Heart left ventricle (tissue), 16 donors: ENCODE measurements around the gene ZDHHC5. TPM values are rescaled to one million over a fixed set of nuclear protein-coding genes. Genes with fewer than 3 reads are reported as not detected.
A peak's percentile ranks its signal among the peaks of the same experiment; 100 is the strongest.

Source experiments
- ATAC-seq, 4 donors: fragments of 200-7000 bp; cut with Tn5 transposase; one replicate each; pipeline ENCODE4 v1.9.1; 2020 to 2022; ENCODE audit warnings: moderate library complexity in 4 of 4, mild to moderate bottlenecking in 3 of 4, moderate number of reproducible peaks in 1 of 4
- DNase-seq, 5 donors: peaks; one replicate each; pipeline ENCODE4 v3.0.0-alpha.2; 2020
- H3K27ac ChIP-seq, 12 donors: fragments of 200-600 bp; sonication (generic) in 4 of 12; one replicate each; pipeline versions ENCODE4 v1.5.0 to v1.8.0; 2016 to 2022; ENCODE audit warnings: mild to moderate bottlenecking in 2 of 12
- H3K27me3 ChIP-seq, 9 donors: fragments of 200-600 bp; sonication (generic) in 2 of 9; one replicate each; pipeline versions ENCODE4 v1.5.1 to v1.8.0; 2016 to 2022; ENCODE audit warnings: mild to moderate bottlenecking in 3 of 9
- H3K36me3 ChIP-seq, 9 donors: fragments of 200-600 bp; sonication (generic) in 2 of 9; one replicate each; pipeline versions ENCODE4 v1.5.0 to v1.8.0; 2018 to 2022; ENCODE audit warnings: mild to moderate bottlenecking in 2 of 9
- H3K4me1 ChIP-seq, 12 donors: fragments of 200-600 bp; sonication (generic) in 4 of 12; one replicate each; pipeline versions ENCODE4 v1.5.0 to v1.8.0; 2016 to 2022; ENCODE audit warnings: mild to moderate bottlenecking in 3 of 12
- H3K4me3 ChIP-seq, 12 donors: fragments of 200-600 bp; sonication (generic) in 4 of 12; one replicate each; pipeline versions ENCODE4 v1.5.0 to v1.8.0; 2017 to 2022; ENCODE audit warnings: mild to moderate bottlenecking in 9 of 12, moderate library complexity in 4 of 12
- H3K9me3 ChIP-seq, 12 donors: fragments of 200-600 bp; sonication (generic) in 4 of 12; one replicate each; pipeline versions ENCODE4 v1.5.0 to v1.8.0; 2016 to 2022; ENCODE audit warnings: mild to moderate bottlenecking in 1 of 12
- POLR2A ChIP-seq, 2 donors: fragments of 450-650 bp; IDR thresholded peaks; one replicate each; pipeline ENCODE4 v1.6.1; 2017; ENCODE audit warnings: antibody characterized with exemption in 2 of 2, mild to moderate bottlenecking in 2 of 2, moderate library complexity in 2 of 2
- WGBS, 4 donors: extraction: QIAGEN DNeasy Blood & Tissue Kit in 2 of 4; methylation state at CpG; one replicate each; pipeline versions ENCODE4 v1.1.5 to v1.1.7; 2013 to 2018; 5-methylcytosine and 5-hydroxymethylcytosine counted together
- intact Hi-C, 10 donors: fragments of 100-400 bp; cut with DNase I; formaldehyde crosslinking; loops; one replicate each; pipeline versions ENCODE4 v1.11.1 to v1.14.2; 2022
- polyA plus RNA-seq, 2 donors: library from polyadenylated mRNA; stranded (reverse); fragments of 200-250 nt; gene quantifications; one replicate each; pipeline ENCODE4 v1.2.3, GENCODE V29; 2013
- total RNA-seq, 9 donors: library from RNA; depleted of rRNA in 2 of 9; stranded (reverse); fragments of >200 nt in 2 of 9; fragmentation: NEBNext Ultra II Directional in 3 of 9; extraction: Animal tissue kit (Norgen Biotek cat#: 25700) in 3 of 9; gene quantifications; one replicate each; pipeline versions ENCODE4 v1.1.0 to v1.2.4, GENCODE V29; 2016 to 2023
- TF ChIP-seq, protein P1 (sequence below), 12 donors: fragments of 200-600 bp; sonication (generic) in 4 of 12; IDR thresholded peaks; one replicate each; pipeline versions ENCODE4 v1.5.0 to v1.8.0; 2018 to 2022; ENCODE audit warnings: antibody characterized with exemption in 12 of 12, mild to moderate bottlenecking in 5 of 12
- donor health status: ischemic (EF 13 %, LVEDD 7.1; RV severe dilation, severe dysfunction).
- donor health status: healthy with polysubstance abuse.
- donor health status: DM: no; HTN: yes; CAD: no.
- donor health status: DM: no; HTN: no; CAD: no.
- donor health status: ischemic (EF 25% LVEDD 6.9; RV normal size, moderate dysfunction).
- donor health status: ischemic (EF 25% LVEDD 5.7; RV mildly dilated, moderate dysfunction).
- donor health status: healthy.
- donor health status: DM: yes; HTN: yes; CAD: no.
- donor health status: ischemic (EF 35%, LVEDD 5.7; RV mildly dilated, moderate dysfunction).
- donor health status: nonischemic (EF 11% LVEDD 7.7; RV severe dilation, severe dysfunction).
- donor health status: DM: yes; HTN: yes; CAD: no.
- donor health status: PGD.
- donor health status: ischemic (EF 29% LVEDD 5.4; RV normal size, mild dysfunction).
- donor health status: nonischemic (EF 23%, LVEDD 6.1; RV moderate dilation, normal function).

The ZDHHC5 gene
- total and polyA plus RNA-seq, 11 donors: 21.9 to 63.6 (median 45.7) TPM

- peaks cover 4 to 50% (median 34%) of the 10 kb centered on the region in 9 donors for H3K27me3 ChIP-seq
- peak overlapping the region in 1 of 12 donors; percentile 5 for H3K4me3 ChIP-seq
- no peaks in the 10 kb centered on the region for H3K9me3 ChIP-seq
- intact Hi-C loops: loop anchor here in 7 of 10 donors (5.0 to 10.0 kb wide), 6 partner anchors 79 to 869 kb away; partner anchors contain the start of gene UBE2L6 (in 1 of the 7)
- no peaks in the 10 kb centered on the region for H3K36me3 ChIP-seq
- H3K27ac ChIP-seq: peak overlapping the region in 8 of 12 donors; percentile 18 to 69 (median 52)
- 21 to 30% (median 27%) methylated on average over 10 of the region's 10 CpGs for WGBS, 4 donors
- DNase-seq (peak in 2 of 5 donors; percentile 34 to 43), ATAC-seq (no peak)
- no peak for TF ChIP-seq POLR2A (IDR thresholded peaks at IDR 0.05)
- TF ChIP-seq, protein P1, sequence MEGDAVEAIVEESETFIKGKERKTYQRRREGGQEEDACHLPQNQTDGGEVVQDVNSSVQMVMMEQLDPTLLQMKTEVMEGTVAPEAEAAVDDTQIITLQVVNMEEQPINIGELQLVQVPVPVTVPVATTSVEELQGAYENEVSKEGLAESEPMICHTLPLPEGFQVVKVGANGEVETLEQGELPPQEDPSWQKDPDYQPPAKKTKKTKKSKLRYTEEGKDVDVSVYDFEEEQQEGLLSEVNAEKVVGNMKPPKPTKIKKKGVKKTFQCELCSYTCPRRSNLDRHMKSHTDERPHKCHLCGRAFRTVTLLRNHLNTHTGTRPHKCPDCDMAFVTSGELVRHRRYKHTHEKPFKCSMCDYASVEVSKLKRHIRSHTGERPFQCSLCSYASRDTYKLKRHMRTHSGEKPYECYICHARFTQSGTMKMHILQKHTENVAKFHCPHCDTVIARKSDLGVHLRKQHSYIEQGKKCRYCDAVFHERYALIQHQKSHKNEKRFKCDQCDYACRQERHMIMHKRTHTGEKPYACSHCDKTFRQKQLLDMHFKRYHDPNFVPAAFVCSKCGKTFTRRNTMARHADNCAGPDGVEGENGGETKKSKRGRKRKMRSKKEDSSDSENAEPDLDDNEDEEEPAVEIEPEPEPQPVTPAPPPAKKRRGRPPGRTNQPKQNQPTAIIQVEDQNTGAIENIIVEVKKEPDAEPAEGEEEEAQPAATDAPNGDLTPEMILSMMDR (IDR thresholded peaks at IDR 0.05): no peak
- H3K4me1 ChIP-seq: peaks cover 2 to 67% (median 39%) of the 10 kb centered on the region in 12 donors
Measured at GRCh38 chr11:57646194-57646798, 21.6 kb upstream of the ZDHHC5 start.

DNA sequence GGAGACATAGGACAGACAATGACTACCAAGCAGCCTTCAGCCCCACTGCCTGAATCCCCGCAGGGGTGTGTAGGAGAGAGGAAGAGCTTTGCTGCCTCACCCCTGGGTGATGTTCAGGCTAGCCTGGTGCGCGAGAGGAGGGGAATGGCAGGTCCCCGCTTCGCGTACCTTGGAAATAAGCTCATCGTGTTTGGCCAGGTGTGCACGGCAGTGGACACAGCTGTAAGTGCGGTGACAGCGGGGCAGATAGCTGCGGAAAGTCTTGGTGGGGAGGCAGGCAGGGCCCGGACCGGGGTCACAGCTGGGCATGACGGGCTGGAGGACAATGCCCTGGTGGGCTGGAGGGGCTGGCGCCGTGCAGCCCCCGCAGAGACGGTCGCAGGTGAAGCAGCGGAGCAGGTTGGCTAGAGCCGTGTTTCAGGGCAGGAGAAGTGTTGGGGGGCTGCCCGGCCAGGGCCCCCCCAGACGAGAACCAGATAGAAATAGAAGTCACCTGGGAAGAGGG, 21.1 kb upstream of the ZDHHC5 start:
- no peaks in the 10 kb centered on the region for H3K36me3 ChIP-seq
- peaks cover 2 to 65% (median 38%) of the 10 kb centered on the region in 12 donors for H3K4me1 ChIP-seq
- WGBS, 4 donors: 4 to 10% (median 6%) methylated on average over 20 to 23 of the region's 23 CpGs
- ATAC-seq: no peak
- intact Hi-C loops: loop anchor here in 7 of 10 donors (5.0 to 10.0 kb wide), 6 partner anchors 80 to 868 kb away; partner anchors contain the start of gene UBE2L6 (in 1 of the 7)
- peak overlapping the region in 1 of 12 donors; percentile 18 for H3K27ac ChIP-seq
- peak overlapping the region in 1 of 12 donors; percentile 5 for H3K4me3 ChIP-seq
- no peak for DNase-seq
- H3K27me3 ChIP-seq: peaks cover 4 to 54% (median 34%) of the 10 kb centered on the region in 9 donors
- TF ChIP-seq, protein P1 (IDR thresholded peaks at IDR 0.05): no peak
- no peak for TF ChIP-seq POLR2A (IDR thresholded peaks at IDR 0.05)
- H3K9me3 ChIP-seq: no peaks in the 10 kb centered on the region

DNA sequence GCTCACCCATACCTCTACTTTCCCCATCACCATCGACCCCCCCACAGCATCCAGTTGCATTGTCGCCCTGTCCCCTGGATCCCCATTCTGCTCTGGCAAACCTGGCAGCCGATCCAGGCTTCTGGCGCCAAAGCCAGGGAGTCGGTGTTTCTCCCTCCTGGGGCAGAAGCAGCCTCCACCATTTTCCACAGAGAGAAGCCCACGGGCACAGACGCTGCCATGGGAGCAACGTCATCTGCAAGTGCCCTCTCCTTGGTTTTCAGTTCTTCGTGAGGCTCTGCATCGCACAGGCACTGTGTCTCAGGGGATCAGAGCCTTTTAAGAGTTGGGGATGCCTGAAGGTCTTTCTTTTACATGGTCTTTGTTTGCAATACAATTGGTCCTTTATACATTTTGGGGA, 20.5 kb upstream of the ZDHHC5 start:
- DNase-seq: no peak
- H3K27ac ChIP-seq: no peak overlapping the region

More for the DNA sequence above, 20.5 kb upstream of the ZDHHC5 start:
- no peak for TF ChIP-seq POLR2A (IDR thresholded peaks at IDR 0.05)
- TF ChIP-seq, protein P1 (IDR thresholded peaks at IDR 0.05): no peak
- H3K4me1 ChIP-seq: peaks cover 2 to 67% (median 38%) of the 10 kb centered on the region in 12 donors
- intact Hi-C loops: loop anchor here in 7 of 10 donors (5.0 to 10.0 kb wide), 6 partner anchors 80 to 867 kb away; partner anchors contain the start of gene UBE2L6 (in 1 of the 7)
- H3K27me3 ChIP-seq: peaks cover 4 to 54% (median 34%) of the 10 kb centered on the region in 9 donors
- no peaks in the 10 kb centered on the region for H3K36me3 ChIP-seq
- WGBS, 4 donors: 1 to 4% (median 3%) methylated on average over 9 to 10 of the region's 10 CpGs
- H3K9me3 ChIP-seq: no peaks in the 10 kb centered on the region
- no peak overlapping the region for H3K4me3 ChIP-seq
- no peak for ATAC-seq
